Measurements from ENCODE around the gene TMEM92. TPM values are rescaled to one million over a fixed set of nuclear protein-coding genes. Genes with fewer than 3 reads are reported as not detected.
"Not testable (repeated sequence)": the region's sequence is repeated elsewhere in the genome, so short reads cannot be mapped to it uniquely, and the experiment has no call there.

Gene TMEM92
- total and polyA plus RNA-seq, 2 of the 13 experiments (the other 11 are each of a cell fraction or from before 2014, with no cell fraction given) = 0.07 TPM; not detected in 1

- no peaks in the 10 kb centered on the region for H3K9me3 ChIP-seq (ENCODE audit: low read length)
- FAIRE-seq (no peak), ATAC-seq (no peak), DNase-seq (ENCODE audit: low spot score) (no peak)
- no peak overlapping the region for H3K4me3 ChIP-seq (replicated peaks in 1 of 3; ENCODE audit: insufficient read depth in 1 of 3, low read depth in 2 of 3, low read length in 3 of 3)
- in situ Hi-C loops (cut with HindIII; ENCODE audit: extremely low pct_ligation_motif_present, low pct_unique_long_range_greater_than_20kb) = no loop called here
- no peaks in the 10 kb centered on the region for H3K79me2 ChIP-seq (ENCODE audit: insufficient read depth, low read length)
- peaks cover 9 to 50% of the 10 kb centered on the region in 2 experiments for H3K27me3 ChIP-seq (ENCODE audit: control insufficient read depth in 1 of 2, insufficient read depth in 2 of 2, low read length in 2 of 2)
- H3K27ac ChIP-seq (ENCODE audit: extremely low read length, insufficient read depth, low read length) = no peak overlapping the region
- H3K4me2 ChIP-seq (ENCODE audit: low read depth, low read length) = no peak overlapping the region
- intact Hi-C loops (cut with micrococcal nuclease; ENCODE audit: unreplicated experiment) = no loop called here
- WGBS (ENCODE audit: low lambda C conversion rate) = 4% methylated on average over 3 of the region's 3 CpGs
- peaks cover 7% of the 10 kb centered on the region for H3K4me1 ChIP-seq (ENCODE audit: insufficient read depth, low read length)
- no peaks in the 10 kb centered on the region for H3K36me3 ChIP-seq (replicated peaks in 1 of 2; ENCODE audit: control insufficient read depth in 1 of 2, insufficient read depth in 2 of 2, low read length in 2 of 2)
- TF ChIP-seq, protein P1, sequence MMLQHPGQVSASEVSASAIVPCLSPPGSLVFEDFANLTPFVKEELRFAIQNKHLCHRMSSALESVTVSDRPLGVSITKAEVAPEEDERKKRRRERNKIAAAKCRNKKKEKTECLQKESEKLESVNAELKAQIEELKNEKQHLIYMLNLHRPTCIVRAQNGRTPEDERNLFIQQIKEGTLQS (CRISPR knock-in tag; IDR thresholded peaks at IDR 0.05) = no peak
- no peak for TF ChIP-seq KLF16 (CRISPR knock-in tag; IDR thresholded peaks at IDR 0.05)
- TF ChIP-seq ZFP36 (IDR thresholded peaks at IDR 0.05; ENCODE audit: borderline replicate concordance, low read depth, low read length, partially characterized antibody) = no peak
- no peak for TF ChIP-seq NCOA1 (CRISPR knock-in tag; IDR thresholded peaks at IDR 0.05)
- no peak for TF ChIP-seq THAP11 (CRISPR knock-in tag; IDR thresholded peaks at IDR 0.05)
- no peak for TF ChIP-seq ZNF3 (CRISPR knock-in tag; IDR thresholded peaks at IDR 0.05)
- no peak for TF ChIP-seq ZBTB25 (CRISPR knock-in tag; IDR thresholded peaks at IDR 0.05)
- no peak for TF ChIP-seq HMGA1 (CRISPR knock-in tag; conservative IDR thresholded peaks at IDR 0.05)
- TF ChIP-seq YY1 (IDR thresholded peaks at IDR 0.05; ENCODE audit: insufficient read depth, insufficient replicate concordance, low read depth, low read length) = no peak
- no peak for TF ChIP-seq ZNF770 (CRISPR knock-in tag; IDR thresholded peaks at IDR 0.05)
- TF ChIP-seq AGO1 (IDR thresholded peaks at IDR 0.05; ENCODE audit: low read depth, low read length, poor library complexity, severe bottlenecking) = no peak
- TF ChIP-seq HNRNPK (IDR thresholded peaks at IDR 0.05; ENCODE audit: low read depth, low read length, poor library complexity, severe bottlenecking) = no peak
- no peak for TF ChIP-seq ARNT2 (CRISPR knock-in tag; IDR thresholded peaks at IDR 0.05; ENCODE audit: low read depth)
- POLR2A ChIA-PET = no interaction called here
- no TSS peak for BruUV-seq (replicated peaks)
- no peaks in the 10 kb centered on the region for H4K20me1 ChIP-seq (ENCODE audit: insufficient read depth, low read length)
- H3K9ac ChIP-seq (ENCODE audit: insufficient read depth, low read depth, low read length) = no peak overlapping the region
- CTCF ChIA-PET (ENCODE audit: low intra/inter-chr PET ratio, low total read pairs) = no interaction called here
- H2AFZ ChIP-seq (ENCODE audit: low read length) = no peak overlapping the region
Measured at GRCh38 chr17:50316016-50316587, 41.8 kb downstream of the TMEM92 start.

GRCh38 chr17:50316660-50317059 is 42.4 kb downstream of the TMEM92 start:
- H4K20me1 ChIP-seq (ENCODE audit: insufficient read depth, low read length); H3K79me2 ChIP-seq (ENCODE audit: insufficient read depth, low read length); CTCF ChIA-PET (ENCODE audit: low intra/inter-chr PET ratio, low total read pairs); in situ Hi-C loops (cut with HindIII; ENCODE audit: extremely low pct_ligation_motif_present, low pct_unique_long_range_greater_than_20kb); H3K4me2 ChIP-seq (ENCODE audit: low read depth, low read length); H3K27ac ChIP-seq (ENCODE audit: extremely low read length, insufficient read depth, low read length); H3K4me3 ChIP-seq (replicated peaks in 1 of 3; ENCODE audit: insufficient read depth in 1 of 3, low read depth in 2 of 3, low read length in 3 of 3); H3K36me3 ChIP-seq (replicated peaks in 1 of 2; ENCODE audit: control insufficient read depth in 1 of 2, insufficient read depth in 2 of 2, low read length in 2 of 2); H3K9me3 ChIP-seq (ENCODE audit: low read length); DNase-seq (ENCODE audit: low spot score); BruUV-seq (replicated peaks); intact Hi-C loops (cut with micrococcal nuclease; ENCODE audit: unreplicated experiment); ATAC-seq; FAIRE-seq; H3K4me1 ChIP-seq (ENCODE audit: insufficient read depth, low read length); H3K9ac ChIP-seq (ENCODE audit: insufficient read depth, low read depth, low read length); H2AFZ ChIP-seq (ENCODE audit: low read length); POLR2A ChIA-PET: not testable (repeated sequence)
- peaks cover 10 to 50% of the 10 kb centered on the region in 2 experiments for H3K27me3 ChIP-seq (ENCODE audit: control insufficient read depth in 1 of 2, insufficient read depth in 2 of 2, low read length in 2 of 2)
- 37% methylated on average over 2 of the region's 2 CpGs for WGBS (ENCODE audit: low lambda C conversion rate)
